DND-41 (cell line): ENCODE data around the gene TIAL1.
"Not testable (repeated sequence)": the region's sequence is repeated elsewhere in the genome, so short reads cannot be mapped to it uniquely, and the experiment has no call there.

ENCODE experiments used
- ATAC-seq: fragments of 200-7000 bp; cut with Tn5 transposase; 3 replicates; pipeline ENCODE4 v1.9.1; 2021; ENCODE audit warnings: low read depth; ENCODE audit not compliant: insufficient read depth
- DNase-seq: peaks from one replicate; pipeline ENCODE4 v3.0.0-alpha.2; 2020
- H2AFZ ChIP-seq: 2 replicates; pipeline ENCODE4 v1.6.0; 2012; ENCODE audit warnings: low read depth, low read length
- H3K27ac ChIP-seq: 2 replicates; pipeline ENCODE4 v1.5.1; 2012; ENCODE audit warnings: low read length, inconsistent platforms
- H3K27me3 ChIP-seq: fragments of 200-600 bp; sonication (generic); 2 replicates; pipeline ENCODE4 v1.6.0; 2012; ENCODE audit warnings: low read length, mild to moderate bottlenecking, inconsistent platforms; ENCODE audit not compliant: insufficient read depth, poor library complexity
- H3K36me3 ChIP-seq: 2 replicates; pipeline ENCODE4 v1.5.1; 2012; ENCODE audit warnings: low read length, inconsistent platforms; ENCODE audit not compliant: insufficient read depth
- H3K4me1 ChIP-seq: 2 replicates; pipeline ENCODE4 v1.5.1; 2012; ENCODE audit warnings: mild to moderate bottlenecking, low read length; ENCODE audit not compliant: insufficient read depth
- H3K4me2 ChIP-seq: 2 replicates; pipeline ENCODE4 v1.6.0; 2012; ENCODE audit warnings: mild to moderate bottlenecking, moderate library complexity, low read length, inconsistent platforms; ENCODE audit not compliant: insufficient read depth
- H3K4me3 ChIP-seq, 2 experiments: fragments of 200-600 bp in 1 of 2; shearing (Covaris generic) in 1 of 2; 2 replicates each; pipeline ENCODE4 v1.5.1; 2012 to 2016; ENCODE audit warnings: inconsistent platforms in 2 of 2, low read length in 2 of 2, mild to moderate bottlenecking in 2 of 2, low read depth in 1 of 2, moderate library complexity in 1 of 2
- H3K79me2 ChIP-seq: 2 replicates; pipeline ENCODE4 v1.6.0; 2012; ENCODE audit warnings: low read length, inconsistent platforms; ENCODE audit not compliant: insufficient read depth
- H3K9ac ChIP-seq: 2 replicates; pipeline ENCODE4 v1.6.0; 2012; ENCODE audit warnings: low read depth, mild to moderate bottlenecking, inconsistent platforms, low read length, moderate library complexity
- H3K9me3 ChIP-seq: 2 replicates; pipeline ENCODE4 v1.5.1; 2012; ENCODE audit warnings: low read length, moderate library complexity, mild to moderate bottlenecking, inconsistent platforms; ENCODE audit not compliant: insufficient read depth, severe bottlenecking
- H4K20me1 ChIP-seq: 2 replicates; pipeline ENCODE4 v1.6.0; 2012; ENCODE audit warnings: low read length; ENCODE audit not compliant: insufficient read depth
- CTCF ChIP-seq: IDR thresholded peaks from 2 replicates; pipeline ENCODE4 v1.5.1; 2012; ENCODE audit warnings: borderline replicate concordance, low read length, moderate library complexity, mild to moderate bottlenecking; ENCODE audit not compliant: poor library complexity, severe bottlenecking; ENCODE audit errors: extremely low read depth
- EZH2 ChIP-seq: IDR thresholded peaks from 3 replicates; pipeline ENCODE4 v1.6.1; 2012; ENCODE audit warnings: borderline replicate concordance, low read depth, mild to moderate bottlenecking, moderate library complexity, low read length, inconsistent platforms; ENCODE audit not compliant: severe bottlenecking

TIAL1 gene

GRCh38 chr10:119535837-119536507 is 60.8 kb downstream of the TIAL1 start:
- Histone ChIP-seq H3K9ac (no peak overlapping the region), H3K4me1 (peaks cover 22% of the 10 kb centered on the region), H3K27ac (no peak overlapping the region; the same call in 1 of the 2 replicates), H3K4me3 (no peak overlapping the region), H2AFZ (no peak overlapping the region), H3K9me3 (no peaks in the 10 kb centered on the region), H3K27me3 (no peaks in the 10 kb centered on the region), H3K4me2 (no peak overlapping the region), H3K36me3 (peaks cover 4% of the 10 kb centered on the region; the same call in 1 of the 2 replicates), H4K20me1 (peaks cover 25% of the 10 kb centered on the region; the same call in 1 of the 2 replicates), H3K79me2 (peaks cover 70% of the 10 kb centered on the region)
- ATAC-seq (no peak), DNase-seq (no peak)
- no peak for TF ChIP-seq CTCF
- TF ChIP-seq EZH2 = no peak

- ATAC-seq = no peak
Observed at GRCh38 chr10:119535305-119535704, 61.5 kb downstream of the TIAL1 start.

GRCh38 chr10:119533473-119533872 is 63.3 kb downstream of the TIAL1 start:
- Histone ChIP-seq H3K36me3 (peaks cover 4% of the 10 kb centered on the region; the same call in 1 of the 2 replicates), H2AFZ (no peak overlapping the region), H3K27ac (no peak overlapping the region), H3K27me3 (no peaks in the 10 kb centered on the region), H3K4me1 (no peaks in the 10 kb centered on the region), H3K9me3 (no peaks in the 10 kb centered on the region), H3K79me2 (peaks cover 66% of the 10 kb centered on the region), H3K4me3 (no peak overlapping the region), H4K20me1 (peaks cover 17% of the 10 kb centered on the region; the same call in 1 of the 2 replicates), H3K4me2 (no peak overlapping the region), H3K9ac (no peak overlapping the region)
- no peak for DNase-seq
- ATAC-seq = no peak
- TF ChIP-seq CTCF = no peak
- TF ChIP-seq EZH2 = no peak

More at GRCh38 chr10:119535305-119535704, 61.5 kb downstream of the TIAL1 start:
- Histone ChIP-seq H4K20me1 (peaks cover 25% of the 10 kb centered on the region; the same call in 1 of the 2 replicates), H3K27ac (no peak overlapping the region), H3K27me3 (no peaks in the 10 kb centered on the region), H3K4me2 (no peak overlapping the region), H3K4me1 (peaks cover 15% of the 10 kb centered on the region), H3K79me2 (peaks cover 74% of the 10 kb centered on the region), H3K9me3 (no peaks in the 10 kb centered on the region), H2AFZ (no peak overlapping the region), H3K4me3 (no peak overlapping the region), H3K36me3 (peaks cover 4% of the 10 kb centered on the region; the same call in 1 of the 2 replicates), H3K9ac (no peak overlapping the region)
- DNase-seq = no peak
- TF ChIP-seq CTCF = no peak
- no peak for TF ChIP-seq EZH2

- H3K9me3 ChIP-seq, H3K4me1 ChIP-seq, H3K4me3 ChIP-seq, ATAC-seq, H3K27me3 ChIP-seq, H2AFZ ChIP-seq, H3K36me3 ChIP-seq, H3K9ac ChIP-seq, H3K27ac ChIP-seq, DNase-seq, H3K4me2 ChIP-seq: not testable (repeated sequence)
- Histone ChIP-seq H3K79me2 (peaks cover 60% of the 10 kb centered on the region), H4K20me1 (peaks cover 13% of the 10 kb centered on the region; the same call in 1 of the 2 replicates)
Observed at GRCh38 chr10:119532791-119533190, 64.0 kb downstream of the TIAL1 start.

GRCh38 chr10:119532251-119532650 is 64.5 kb downstream of the TIAL1 start:
- not testable (repeated sequence) for H3K4me2 ChIP-seq, H2AFZ ChIP-seq, H3K36me3 ChIP-seq, H3K4me3 ChIP-seq, H3K27me3 ChIP-seq, H3K27ac ChIP-seq, H3K9ac ChIP-seq, ATAC-seq, H3K4me1 ChIP-seq, H3K9me3 ChIP-seq, DNase-seq
- peaks cover 60% of the 10 kb centered on the region for H3K79me2 ChIP-seq
- H4K20me1 ChIP-seq = peaks cover 18% of the 10 kb centered on the region; the same call in 1 of the 2 replicates
